KOPT-K1 (cell line): Measurements from ENCODE around the gene KREMEN1.
"Not testable (repeated sequence)": the region's sequence is repeated elsewhere in the genome, so short reads cannot be mapped to it uniquely, and the experiment has no call there.

Source experiments
- H3K27ac ChIP-seq: fragments of 200-600 bp; sonication (generic); 2 replicates; pipeline ENCODE4 v1.5.1; 2016; ENCODE audit warnings: antibody characterized with exemption, mild to moderate bottlenecking, low read depth, low read length; ENCODE audit not compliant: poor library complexity, severe bottlenecking
- H3K36me3 ChIP-seq: fragments of 200-600 bp; sonication (generic); 2 replicates; pipeline ENCODE4 v1.5.1; 2017; ENCODE audit warnings: antibody characterized with exemption, mild to moderate bottlenecking, low read length, moderate library complexity; ENCODE audit not compliant: insufficient read depth
- H3K9me3 ChIP-seq: fragments of 200-600 bp; sonication (generic); 2 replicates; pipeline ENCODE4 v1.5.1; 2017; ENCODE audit warnings: antibody characterized with exemption, low read length, mild to moderate bottlenecking; ENCODE audit not compliant: insufficient read depth, poor library complexity, severe bottlenecking

Gene KREMEN1

DNA sequence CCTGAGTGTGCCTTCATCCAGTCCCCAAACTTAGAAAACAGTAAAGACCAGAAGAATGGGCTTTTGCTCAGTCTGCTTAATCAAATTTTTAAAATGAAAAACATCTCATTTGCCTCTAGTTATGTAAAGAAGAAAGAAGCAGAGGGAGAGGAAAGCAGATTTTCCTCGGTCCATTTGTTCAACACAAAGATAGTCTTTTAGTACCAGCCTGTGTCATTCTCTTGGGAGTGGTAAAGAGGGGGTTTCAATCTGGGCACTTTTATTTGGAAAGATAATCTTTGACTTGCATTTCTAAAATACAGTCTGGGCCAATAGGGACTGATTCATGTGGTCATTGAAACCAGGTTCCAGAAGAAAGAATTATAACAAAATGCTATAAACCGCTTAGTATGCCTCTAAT is 29.5 kb downstream of the KREMEN1 start:
- H3K36me3 ChIP-seq: no peaks in the 10 kb centered on the region
- H3K27ac ChIP-seq: no peak overlapping the region

DNA sequence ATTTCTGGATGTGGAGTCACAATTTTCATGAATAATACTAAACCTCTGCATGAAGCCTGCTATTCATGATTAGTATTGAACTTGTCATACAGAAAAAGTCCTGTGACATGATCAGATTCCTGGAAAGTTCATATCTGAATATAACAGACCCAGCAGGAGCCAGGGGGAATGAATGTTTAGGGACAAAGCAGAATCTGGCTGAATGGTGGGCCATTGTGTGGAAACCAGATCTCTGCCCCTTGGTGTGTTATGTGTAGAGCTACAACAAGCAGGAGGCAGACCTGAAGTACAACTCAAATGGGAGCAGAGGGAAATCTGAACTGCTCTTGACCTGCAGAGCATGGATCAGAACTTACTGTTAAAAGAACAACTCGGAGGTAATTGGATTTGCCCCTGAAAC is 30.3 kb downstream of the KREMEN1 start:
- H3K36me3 ChIP-seq: no peaks in the 10 kb centered on the region
- H3K27ac ChIP-seq: no peak overlapping the region
- H3K9me3 ChIP-seq: no peaks in the 10 kb centered on the region

More for the DNA sequence above, 29.5 kb downstream of the KREMEN1 start:
- no peaks in the 10 kb centered on the region for H3K9me3 ChIP-seq

DNA sequence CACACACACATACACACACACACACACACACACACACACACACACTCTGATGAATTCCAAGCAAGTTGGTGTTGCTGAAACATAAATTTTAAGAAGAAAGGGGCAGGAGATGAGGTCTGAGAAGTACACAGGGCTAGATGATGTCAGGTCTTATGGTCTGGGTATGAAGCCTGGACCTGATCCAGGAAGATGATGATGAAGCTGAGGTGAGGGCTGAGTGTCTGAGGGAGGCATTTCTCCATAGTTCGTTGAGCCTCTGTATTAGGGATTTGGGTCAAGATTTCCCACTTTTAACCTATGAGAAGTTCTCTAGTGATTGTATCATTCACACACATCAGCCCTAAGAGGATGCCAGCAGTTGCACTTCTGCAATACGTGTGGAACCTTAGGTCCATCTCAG is 32.6 kb downstream of the KREMEN1 start:
- Histone ChIP-seq H3K27ac (no peak overlapping the region), H3K9me3 (no peaks in the 10 kb centered on the region), H3K36me3 (no peaks in the 10 kb centered on the region)

DNA sequence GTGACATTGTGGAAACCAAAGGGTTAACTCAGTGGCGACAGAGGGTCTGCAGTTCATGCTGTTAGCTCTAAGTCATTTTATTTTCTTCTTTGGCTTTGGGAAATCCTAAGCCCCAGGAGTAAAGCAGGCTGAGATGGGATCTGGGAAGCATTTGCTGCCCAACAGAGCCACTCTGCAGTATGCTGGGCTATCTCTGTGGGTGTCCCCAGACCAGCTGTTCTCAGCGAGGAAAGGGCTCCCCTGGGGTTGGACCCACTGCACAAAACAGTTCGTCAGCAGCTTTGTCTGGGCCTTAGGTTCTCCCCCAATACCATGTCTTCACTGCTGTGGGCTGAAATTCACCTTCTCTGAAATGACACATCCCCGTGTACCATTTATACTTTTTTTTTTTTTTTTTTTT is 34.0 kb downstream of the KREMEN1 start:
- Histone ChIP-seq H3K27ac (no peak overlapping the region), H3K9me3 (no peaks in the 10 kb centered on the region), H3K36me3 (no peaks in the 10 kb centered on the region)

DNA sequence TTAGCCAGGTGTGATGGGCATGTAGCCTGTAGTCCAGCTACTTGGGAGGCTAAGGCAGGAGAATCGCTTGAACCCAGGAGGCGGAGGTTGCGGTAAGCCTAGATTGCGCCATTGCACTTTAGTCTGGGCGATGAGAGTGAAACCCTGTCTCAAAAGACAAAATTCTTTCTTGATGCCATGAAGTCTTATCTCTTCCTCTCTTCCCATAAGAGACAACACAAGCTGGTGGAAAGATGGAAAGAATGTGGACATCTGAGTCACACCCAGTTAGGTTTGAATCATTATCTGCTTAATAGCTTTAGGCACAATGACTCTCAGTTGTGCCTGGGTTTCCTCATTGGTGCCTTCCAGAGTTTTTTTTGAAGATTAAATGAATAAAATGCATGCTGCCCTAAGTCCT is 35.3 kb downstream of the KREMEN1 start:
- no peaks in the 10 kb centered on the region for H3K36me3 ChIP-seq
- H3K9me3 ChIP-seq: no peaks in the 10 kb centered on the region
- no peak overlapping the region for H3K27ac ChIP-seq

DNA sequence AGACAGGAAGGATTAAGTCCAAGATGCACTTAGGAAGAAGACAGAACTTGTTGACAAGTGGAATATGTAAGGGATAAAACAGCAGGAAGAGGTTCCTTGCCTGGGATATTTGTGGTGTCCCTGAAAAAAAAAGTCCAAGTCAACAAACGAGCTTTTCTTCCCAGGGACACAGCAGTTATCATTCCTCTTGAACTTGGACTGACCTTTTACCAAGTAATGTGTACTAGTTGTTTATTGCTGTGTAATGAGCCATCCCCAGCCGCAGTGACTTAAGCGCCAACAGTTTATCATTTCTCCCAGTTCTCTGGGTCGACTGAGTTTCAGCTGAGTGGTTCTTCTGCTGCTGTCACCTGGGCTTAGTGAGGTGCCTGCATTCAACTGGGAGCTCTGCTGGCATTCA is 37.0 kb downstream of the KREMEN1 start:
- H3K27ac ChIP-seq: no peak overlapping the region
- no peaks in the 10 kb centered on the region for H3K9me3 ChIP-seq
- no peaks in the 10 kb centered on the region for H3K36me3 ChIP-seq

DNA sequence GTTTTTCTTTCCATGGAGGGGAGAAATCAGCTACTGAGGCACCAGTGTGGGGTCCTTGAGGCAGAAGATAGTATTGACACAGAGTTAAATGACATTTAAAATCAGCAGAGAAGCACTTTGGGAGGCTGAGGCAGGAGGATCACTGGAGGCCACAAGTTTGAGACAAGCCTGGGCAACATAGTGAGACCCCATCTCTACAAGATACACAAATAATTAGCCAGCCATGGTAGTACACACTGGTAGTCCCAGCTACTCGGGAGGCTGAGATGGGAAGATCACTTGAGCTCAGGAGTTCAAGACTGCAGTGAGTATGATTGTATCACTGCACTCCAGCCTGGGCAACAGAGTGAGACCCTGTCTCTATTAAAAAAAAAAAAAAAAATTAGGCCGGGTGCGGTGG is 38.1 kb downstream of the KREMEN1 start:
- no peak overlapping the region for H3K27ac ChIP-seq

DNA sequence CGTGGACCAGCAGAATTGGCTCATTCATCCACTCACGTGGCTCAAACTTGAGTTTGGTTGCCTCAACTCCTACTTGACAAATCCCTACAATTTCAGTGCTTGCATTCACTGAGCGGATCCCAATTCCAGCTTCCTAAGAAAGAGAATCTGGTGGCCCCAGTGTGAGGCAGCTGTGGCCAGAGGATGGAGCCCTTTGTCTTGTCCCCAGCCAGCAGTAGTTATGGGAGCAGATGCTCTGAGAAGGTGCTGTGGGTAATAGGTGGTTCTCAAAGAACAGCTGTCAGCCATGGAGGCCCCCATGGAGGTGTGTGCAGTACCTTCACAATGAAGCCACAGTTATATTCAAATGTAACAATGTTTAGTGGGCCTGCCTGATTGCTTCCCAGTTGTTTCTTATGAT is 39.3 kb downstream of the KREMEN1 start:
- Histone ChIP-seq H3K27ac (no peak overlapping the region), H3K9me3 (no peaks in the 10 kb centered on the region), H3K36me3 (no peaks in the 10 kb centered on the region)

More for the DNA sequence above, 38.1 kb downstream of the KREMEN1 start:
- H3K9me3 ChIP-seq: no peaks in the 10 kb centered on the region
- no peaks in the 10 kb centered on the region for H3K36me3 ChIP-seq

DNA sequence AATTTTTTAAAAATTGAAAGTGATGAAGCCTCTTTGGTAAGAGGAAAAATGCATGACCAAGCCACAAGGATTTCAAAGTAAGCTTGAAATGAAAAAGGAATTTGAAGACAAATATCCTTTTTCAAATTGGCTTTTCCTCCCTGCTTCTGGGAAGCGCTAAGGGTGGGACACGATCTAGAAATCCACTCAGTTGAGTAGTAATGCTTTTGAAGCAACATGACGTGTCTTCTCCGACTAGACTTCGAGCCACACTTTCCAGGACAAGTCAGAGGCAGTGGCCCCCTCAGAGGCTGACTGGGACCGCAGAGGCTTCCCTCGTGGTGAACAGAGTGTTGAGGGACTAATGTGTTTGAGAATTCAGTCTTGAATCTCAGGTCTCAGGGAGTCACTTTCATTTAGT is 39.8 kb downstream of the KREMEN1 start:
- Histone ChIP-seq H3K36me3 (no peaks in the 10 kb centered on the region), H3K27ac (no peak overlapping the region), H3K9me3 (peaks cover 3% of the 10 kb centered on the region)

DNA sequence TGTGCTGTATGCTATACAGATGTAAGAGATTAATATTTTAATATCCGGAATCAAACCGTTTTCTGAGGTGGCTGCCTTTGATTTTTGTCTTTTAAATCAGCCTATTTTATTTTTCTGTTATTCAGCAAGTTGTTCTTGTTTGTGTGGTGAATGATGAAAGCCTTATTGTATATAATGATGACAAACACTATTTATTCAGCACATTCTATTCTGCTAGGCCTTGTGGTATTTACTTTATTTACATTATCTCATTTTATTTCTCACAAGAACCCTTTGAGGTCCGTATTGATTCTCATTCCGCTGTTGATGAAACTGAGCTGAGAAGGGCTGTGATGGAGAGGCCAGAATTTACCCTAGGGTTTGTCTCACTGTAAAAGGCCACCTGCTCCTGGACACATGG is 40.5 kb downstream of the KREMEN1 start:
- Histone ChIP-seq H3K27ac (no peak overlapping the region), H3K9me3 (peaks cover 10% of the 10 kb centered on the region), H3K36me3 (no peaks in the 10 kb centered on the region)

DNA sequence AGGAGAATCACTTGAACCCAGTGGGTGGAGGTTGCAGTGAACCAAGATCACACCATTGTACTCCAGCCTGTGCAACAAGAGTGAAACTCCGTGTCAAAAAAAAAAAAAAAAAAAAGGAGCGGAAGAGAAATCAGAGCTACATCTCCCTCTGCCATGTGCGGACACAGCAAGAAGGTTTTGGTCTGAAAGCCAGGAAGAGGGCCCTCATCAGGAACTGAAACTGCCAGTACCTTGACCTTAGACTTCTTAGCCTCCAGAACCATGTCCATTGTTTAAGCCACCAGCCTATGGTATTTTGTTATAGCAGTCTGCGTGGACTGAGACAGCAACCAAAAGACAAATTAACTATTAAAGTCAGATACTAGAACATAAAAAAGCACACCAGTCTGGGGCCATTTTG is 41.6 kb downstream of the KREMEN1 start:
- Histone ChIP-seq H3K36me3 (no peaks in the 10 kb centered on the region), H3K27ac (no peak overlapping the region), H3K9me3 (peaks cover 11% of the 10 kb centered on the region)

DNA sequence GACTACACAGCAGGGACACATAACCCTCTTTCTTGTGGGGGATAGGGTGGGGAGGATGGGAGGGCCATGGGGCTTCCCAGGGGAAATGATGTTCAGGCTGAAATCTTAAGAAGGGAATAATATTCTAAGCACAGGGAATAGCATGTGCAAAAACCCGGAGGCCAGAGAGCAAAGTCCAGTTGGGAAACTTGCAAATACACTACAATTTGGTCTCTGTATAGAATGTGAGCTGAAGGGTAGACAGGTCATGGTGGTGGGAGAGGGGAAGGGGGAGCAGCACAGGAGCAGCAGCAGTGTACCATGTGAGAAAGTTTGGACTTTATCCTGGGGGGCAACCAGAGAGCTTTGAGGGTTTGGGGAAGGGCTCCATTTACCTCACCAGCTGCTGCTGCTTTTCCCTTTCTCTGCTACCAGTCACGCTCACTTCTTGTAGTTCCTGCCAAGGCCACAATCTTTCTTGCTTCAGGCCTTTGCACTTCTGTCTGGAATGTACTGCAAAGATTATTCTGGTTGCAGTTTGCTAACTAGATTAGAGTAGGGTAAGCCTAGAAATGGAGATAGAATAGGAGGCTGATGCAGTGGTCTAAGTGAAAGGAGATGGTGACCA is 43.0 kb downstream of the KREMEN1 start:
- no peak overlapping the region for H3K27ac ChIP-seq
- no peaks in the 10 kb centered on the region for H3K36me3 ChIP-seq
- H3K9me3 ChIP-seq: peaks cover 11% of the 10 kb centered on the region

DNA sequence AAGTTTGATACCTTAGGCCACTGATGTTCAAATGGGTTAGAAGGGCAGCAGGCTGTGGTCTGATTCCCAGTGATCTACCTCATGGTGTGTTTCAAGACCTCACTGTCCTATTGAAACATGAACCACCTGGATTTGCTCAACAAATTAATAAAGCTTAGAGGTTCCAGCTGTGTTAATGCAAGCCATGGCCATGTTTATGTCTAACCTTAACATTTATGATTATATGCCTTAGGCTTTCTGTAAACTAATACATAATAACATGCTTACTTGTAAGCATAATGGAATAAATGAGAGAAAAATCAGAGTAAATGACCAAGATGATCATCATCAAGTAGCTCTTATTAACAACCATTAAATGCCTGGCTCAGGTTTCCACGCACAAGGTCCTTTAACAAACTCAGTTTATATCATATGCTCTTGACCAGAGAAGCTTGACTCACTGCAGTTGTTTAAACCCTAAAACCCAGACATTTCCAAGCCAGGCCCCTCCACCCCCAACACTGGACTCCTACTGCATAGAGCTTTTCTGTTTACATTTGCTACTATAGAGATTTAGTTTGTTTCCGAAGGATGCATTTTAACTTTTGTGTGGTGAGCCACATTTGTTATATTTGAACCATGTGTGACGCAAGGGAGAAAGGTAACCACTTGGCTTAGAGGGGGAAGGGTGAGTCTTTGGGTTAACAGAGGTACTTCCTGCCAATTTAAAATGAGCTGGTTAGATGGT is 43.7 kb downstream of the KREMEN1 start:
- Histone ChIP-seq H3K9me3 (peaks cover 11% of the 10 kb centered on the region), H3K27ac (no peak overlapping the region), H3K36me3 (no peaks in the 10 kb centered on the region)

DNA sequence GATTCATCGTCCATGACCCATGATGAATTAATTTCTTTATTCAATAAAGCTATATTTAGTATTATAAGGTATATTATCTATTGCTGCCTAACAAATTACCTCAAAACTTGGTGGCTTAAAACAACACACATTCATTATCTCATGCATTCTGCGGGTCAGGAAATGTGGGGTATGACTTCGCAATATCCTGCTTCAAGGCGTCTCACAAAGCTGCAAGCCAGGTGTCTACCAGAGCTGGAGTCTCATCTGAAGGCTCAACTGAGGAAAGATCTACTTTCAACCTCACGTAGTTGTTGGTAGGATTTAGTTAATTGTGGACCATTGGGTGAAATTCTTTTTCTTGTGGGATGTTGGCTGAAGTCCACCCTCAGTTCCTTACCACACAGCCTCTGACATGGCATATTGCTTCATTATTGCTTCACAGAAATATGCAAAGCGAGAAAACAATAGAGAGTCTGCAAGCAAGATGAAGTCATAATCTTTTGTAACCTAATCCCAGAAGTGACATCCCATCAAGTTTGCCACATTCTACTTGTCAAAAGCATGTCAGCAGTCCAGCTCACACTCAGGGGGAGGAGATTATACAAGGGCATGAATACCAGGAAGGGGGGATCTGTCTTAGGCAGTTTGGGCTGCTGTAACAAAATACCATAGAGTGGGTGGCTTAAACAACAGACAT is 45.1 kb downstream of the KREMEN1 start:
- Histone ChIP-seq H3K36me3 (no peaks in the 10 kb centered on the region), H3K27ac (no peak overlapping the region), H3K9me3 (peaks cover 11% of the 10 kb centered on the region)

DNA sequence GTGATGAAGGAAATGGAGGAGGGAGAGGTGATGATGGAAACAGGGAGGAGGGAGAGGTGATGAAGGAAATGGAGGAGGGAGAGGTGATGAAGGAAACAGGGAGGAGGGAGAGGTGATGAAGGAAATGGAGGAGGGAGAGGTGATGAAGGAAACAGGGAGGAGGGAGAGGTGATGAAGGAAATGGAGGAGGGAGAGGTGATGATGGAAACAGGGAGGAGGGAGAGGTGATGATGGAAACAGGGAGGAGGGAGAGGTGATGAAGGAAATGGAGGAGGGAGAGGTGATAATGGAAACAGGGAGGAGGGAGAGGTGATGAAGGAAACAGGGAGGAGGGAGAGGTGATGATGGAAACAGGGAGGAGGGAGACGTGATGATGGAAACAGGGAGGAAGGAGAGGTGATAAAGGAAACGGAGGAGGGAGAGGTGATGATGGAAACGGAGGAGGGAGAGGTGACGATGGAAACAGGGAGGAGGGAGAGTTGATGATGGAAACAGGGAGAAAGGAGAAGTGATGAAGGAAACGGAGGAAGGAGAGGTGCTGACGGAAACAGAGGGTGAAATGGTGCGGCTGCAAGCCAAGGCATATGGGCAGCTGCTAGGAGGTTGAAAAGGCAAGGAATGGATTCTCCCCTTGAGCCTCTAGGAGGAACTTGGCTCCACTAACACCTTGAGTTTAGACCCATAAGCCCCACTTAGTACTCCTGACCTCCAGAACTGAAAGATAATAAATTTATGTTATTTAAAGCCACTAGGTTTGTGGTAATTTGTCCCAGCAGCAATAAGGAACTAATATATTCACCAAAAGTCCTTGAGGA is 47.5 kb downstream of the KREMEN1 start:
- not testable (repeated sequence) for H3K36me3 ChIP-seq, H3K27ac ChIP-seq
- peaks cover 11% of the 10 kb centered on the region for H3K9me3 ChIP-seq
